ENCODE data around the gene SNN. TPM values are rescaled to one million over a fixed set of nuclear protein-coding genes. Genes with fewer than 3 reads are reported as not detected.

Gene SNN
- total and polyA plus RNA-seq, 5 donors from 2014 or later: 14.5 to 31.2 (median 24.9) TPM

GRCh38 chr16:11705311-11706025, 37.2 kb downstream of the SNN start:
- peak overlapping the region in 2 of 3 donors; percentile 9 to 11 for H3K27ac Mint-ChIP-seq
- Histone ChIP-seq H3K27ac (ENCODE audit: insufficient read depth, low read length, poor library complexity, severe bottlenecking) (no peak overlapping the region), H3K4me1 (ENCODE audit: control insufficient read depth, insufficient read depth, low read length, poor library complexity, severe bottlenecking) (no peaks in the 10 kb centered on the region), H3K9me3 (ENCODE audit: control insufficient read depth in 2 of 2, low read length in 2 of 2) (no peaks in the 10 kb centered on the region), H3K36me3 (ENCODE audit: control insufficient read depth, insufficient read depth, low read length) (peaks cover 39% of the 10 kb centered on the region), H3K27me3 (ENCODE audit: control insufficient read depth, insufficient read depth, low read length) (no peaks in the 10 kb centered on the region), H3K4me3 (ENCODE audit: low read depth, low read length) (no peak overlapping the region)
- ATAC-seq (ENCODE audit: low read depth in 2 of 2) (no peak), DNase-seq (no peak)
- peaks cover 46% of the 10 kb centered on the region for H3K36me3 Mint-ChIP-seq
- peaks cover 25 to 48% (median 40%) of the 10 kb centered on the region in 4 donors for H3K4me1 Mint-ChIP-seq
- peaks cover 0 to 2% (median 0%) of the 10 kb centered on the region in 7 donors for H3K9me3 Mint-ChIP-seq
- no peaks in the 10 kb centered on the region for H3K27me3 Mint-ChIP-seq
- no peak overlapping the region for H3K4me3 Mint-ChIP-seq

GRCh38 chr16:11706180-11706742, 38.0 kb downstream of the SNN start:
- Histone ChIP-seq H3K27me3 (ENCODE audit: control insufficient read depth, insufficient read depth, low read length) (no peaks in the 10 kb centered on the region), H3K36me3 (ENCODE audit: control insufficient read depth, insufficient read depth, low read length) (peaks cover 46% of the 10 kb centered on the region), H3K9me3 (ENCODE audit: control insufficient read depth in 2 of 2, low read length in 2 of 2) (no peaks in the 10 kb centered on the region), H3K4me1 (ENCODE audit: control insufficient read depth, insufficient read depth, low read length, poor library complexity, severe bottlenecking) (no peaks in the 10 kb centered on the region), H3K27ac (ENCODE audit: insufficient read depth, low read length, poor library complexity, severe bottlenecking) (no peak overlapping the region), H3K4me3 (ENCODE audit: low read depth, low read length) (no peak overlapping the region)
- no peak for ATAC-seq (ENCODE audit: low read depth in 2 of 2)
- Mint-ChIP-seq H3K4me3 (no peak overlapping the region), H3K4me1 (peaks cover 21 to 44% (median 37%) of the 10 kb centered on the region in 4 donors), H3K27me3 (no peaks in the 10 kb centered on the region), H3K36me3 (peaks cover 46% of the 10 kb centered on the region), H3K9me3 (peaks cover 0 to 2% (median 0%) of the 10 kb centered on the region in 7 donors), H3K27ac (peak overlapping the region in 2 of 3 donors; percentile 8 to 11)
- no peak for DNase-seq

DNA sequence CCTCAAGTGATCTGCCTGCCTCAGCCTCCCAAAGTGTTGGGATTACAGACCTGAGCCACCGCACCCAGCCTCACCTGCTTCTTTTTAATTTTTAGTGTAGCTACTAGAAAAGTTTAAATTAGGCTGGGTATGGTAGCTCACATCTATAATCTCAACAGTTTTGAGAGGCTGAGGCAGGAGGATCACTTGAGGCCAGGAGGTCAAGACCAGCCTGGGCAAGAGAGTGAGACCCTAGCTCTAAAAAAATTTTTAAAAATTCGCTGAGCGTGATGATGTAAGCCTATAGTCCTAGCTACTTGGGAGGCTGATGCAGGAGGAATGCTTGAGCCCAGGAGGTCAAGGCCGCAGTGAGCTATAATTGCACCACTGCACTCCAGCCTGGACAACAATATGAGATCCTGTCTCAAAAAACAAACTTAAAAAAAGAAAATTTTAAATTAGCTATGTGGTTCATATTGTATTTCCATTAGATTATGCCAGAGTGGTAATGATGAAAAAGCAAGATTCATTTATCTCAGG, 39.5 kb downstream of the SNN start:
- DNase-seq: no peak
- H3K4me3 Mint-ChIP-seq: no peak overlapping the region
- no peak for ATAC-seq (ENCODE audit: low read depth in 2 of 2)
- no peaks in the 10 kb centered on the region for H3K9me3 ChIP-seq (ENCODE audit: control insufficient read depth in 2 of 2, low read length in 2 of 2)
- no peaks in the 10 kb centered on the region for H3K27me3 Mint-ChIP-seq
- H3K27ac ChIP-seq (ENCODE audit: insufficient read depth, low read length, poor library complexity, severe bottlenecking): no peak overlapping the region
- H3K36me3 ChIP-seq (ENCODE audit: control insufficient read depth, insufficient read depth, low read length): peaks cover 47% of the 10 kb centered on the region
- no peaks in the 10 kb centered on the region for H3K4me1 ChIP-seq (ENCODE audit: control insufficient read depth, insufficient read depth, low read length, poor library complexity, severe bottlenecking)
- peaks cover 17 to 44% (median 33%) of the 10 kb centered on the region in 4 donors for H3K4me1 Mint-ChIP-seq
- H3K4me3 ChIP-seq (ENCODE audit: low read depth, low read length): no peak overlapping the region
- H3K36me3 Mint-ChIP-seq: peaks cover 44% of the 10 kb centered on the region
- H3K27ac Mint-ChIP-seq: no peak overlapping the region
- H3K9me3 Mint-ChIP-seq: peaks cover 0 to 2% (median 0%) of the 10 kb centered on the region in 7 donors
- H3K27me3 ChIP-seq (ENCODE audit: control insufficient read depth, insufficient read depth, low read length): no peaks in the 10 kb centered on the region

GRCh38 chr16:11708421-11708820, 40.2 kb downstream of the SNN start:
- no peak for ATAC-seq (ENCODE audit: low read depth in 2 of 2)
- no peak for DNase-seq
- Mint-ChIP-seq H3K27me3 (no peaks in the 10 kb centered on the region), H3K4me3 (no peak overlapping the region), H3K9me3 (no peaks in the 10 kb centered on the region), H3K36me3 (peaks cover 37% of the 10 kb centered on the region), H3K4me1 (peaks cover 17 to 37% (median 27%) of the 10 kb centered on the region in 4 donors), H3K27ac (peak overlapping the region in 1 of 3 donors; percentile 77)
- H3K27me3 ChIP-seq (ENCODE audit: control insufficient read depth, insufficient read depth, low read length): no peaks in the 10 kb centered on the region
- no peaks in the 10 kb centered on the region for H3K9me3 ChIP-seq (ENCODE audit: control insufficient read depth in 2 of 2, low read length in 2 of 2)
- no peaks in the 10 kb centered on the region for H3K4me1 ChIP-seq (ENCODE audit: control insufficient read depth, insufficient read depth, low read length, poor library complexity, severe bottlenecking)
- no peak overlapping the region for H3K27ac ChIP-seq (ENCODE audit: insufficient read depth, low read length, poor library complexity, severe bottlenecking)
- H3K4me3 ChIP-seq (ENCODE audit: low read depth, low read length): no peak overlapping the region
- peaks cover 52% of the 10 kb centered on the region for H3K36me3 ChIP-seq (ENCODE audit: control insufficient read depth, insufficient read depth, low read length)

DNA sequence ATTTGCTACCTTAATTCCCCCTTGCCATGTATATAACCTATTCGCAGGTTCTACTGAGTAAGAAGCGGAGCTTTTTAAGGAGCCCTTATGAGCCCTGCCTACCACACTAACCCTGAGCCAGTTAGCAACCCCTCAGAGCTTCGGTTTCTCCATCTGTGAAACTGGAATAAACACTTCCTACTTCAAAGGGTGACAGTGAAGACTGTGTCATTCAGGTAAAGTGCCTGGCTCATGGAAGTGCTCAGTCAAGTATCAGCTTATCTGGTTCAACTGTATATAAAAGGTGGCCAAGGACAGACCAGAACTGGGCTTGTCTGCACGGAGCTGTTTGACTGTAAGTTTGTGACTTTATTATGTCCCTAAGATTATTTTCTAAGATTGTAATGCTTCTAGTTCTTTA, 43.4 kb downstream of the SNN start:
- peaks cover 38% of the 10 kb centered on the region for H3K36me3 Mint-ChIP-seq
- Histone ChIP-seq H3K27me3 (ENCODE audit: control insufficient read depth, insufficient read depth, low read length) (no peaks in the 10 kb centered on the region), H3K27ac (ENCODE audit: insufficient read depth, low read length, poor library complexity, severe bottlenecking) (no peak overlapping the region), H3K9me3 (ENCODE audit: control insufficient read depth in 2 of 2, low read length in 2 of 2) (no peaks in the 10 kb centered on the region), H3K4me1 (ENCODE audit: control insufficient read depth, insufficient read depth, low read length, poor library complexity, severe bottlenecking) (no peaks in the 10 kb centered on the region), H3K4me3 (ENCODE audit: low read depth, low read length) (no peak overlapping the region), H3K36me3 (ENCODE audit: control insufficient read depth, insufficient read depth, low read length) (peaks cover 56% of the 10 kb centered on the region)
- peaks cover 17 to 25% (median 18%) of the 10 kb centered on the region in 4 donors for H3K4me1 Mint-ChIP-seq
- H3K27me3 Mint-ChIP-seq: peaks cover 4% of the 10 kb centered on the region
- no peaks in the 10 kb centered on the region for H3K9me3 Mint-ChIP-seq
- no peak overlapping the region for H3K4me3 Mint-ChIP-seq
- no peak for DNase-seq
- peak overlapping the region in 2 of 3 donors; percentile 80 to 85 for H3K27ac Mint-ChIP-seq
- ATAC-seq (ENCODE audit: low read depth in 2 of 2): no peak

DNA sequence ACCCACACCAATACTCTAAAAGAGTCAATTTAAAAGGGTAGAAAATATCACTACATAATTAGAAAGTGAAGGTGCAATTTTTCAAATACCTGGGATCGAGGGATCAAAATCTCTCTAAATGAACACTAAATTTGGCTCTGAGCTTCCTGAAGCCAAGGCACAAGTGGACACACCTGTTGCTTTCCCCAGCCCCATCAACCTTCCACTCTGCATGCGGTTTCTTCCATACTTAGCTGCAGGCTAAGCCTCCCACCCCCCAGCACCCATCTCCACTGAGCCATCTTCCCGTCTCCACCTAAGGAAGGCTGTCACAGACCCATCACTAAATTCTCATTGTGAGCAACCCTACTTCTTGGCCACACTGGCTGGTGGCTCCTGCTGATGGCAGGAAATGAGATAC, 43.9 kb downstream of the SNN start:
- Mint-ChIP-seq H3K27me3 (peaks cover 4% of the 10 kb centered on the region), H3K36me3 (peaks cover 40% of the 10 kb centered on the region), H3K9me3 (no peaks in the 10 kb centered on the region), H3K4me3 (no peak overlapping the region), H3K4me1 (peaks cover 18 to 28% (median 21%) of the 10 kb centered on the region in 4 donors), H3K27ac (peak overlapping the region in 1 of 3 donors; percentile 53)
- no peaks in the 10 kb centered on the region for H3K4me1 ChIP-seq (ENCODE audit: control insufficient read depth, insufficient read depth, low read length, poor library complexity, severe bottlenecking)
- peaks cover 58% of the 10 kb centered on the region for H3K36me3 ChIP-seq (ENCODE audit: control insufficient read depth, insufficient read depth, low read length)
- DNase-seq (no peak), ATAC-seq (ENCODE audit: low read depth in 2 of 2) (no peak)
- H3K27ac ChIP-seq (ENCODE audit: insufficient read depth, low read length, poor library complexity, severe bottlenecking): no peak overlapping the region
- no peaks in the 10 kb centered on the region for H3K9me3 ChIP-seq (ENCODE audit: control insufficient read depth in 2 of 2, low read length in 2 of 2)
- H3K4me3 ChIP-seq (ENCODE audit: low read depth, low read length): no peak overlapping the region
- H3K27me3 ChIP-seq (ENCODE audit: control insufficient read depth, insufficient read depth, low read length): no peaks in the 10 kb centered on the region

DNA sequence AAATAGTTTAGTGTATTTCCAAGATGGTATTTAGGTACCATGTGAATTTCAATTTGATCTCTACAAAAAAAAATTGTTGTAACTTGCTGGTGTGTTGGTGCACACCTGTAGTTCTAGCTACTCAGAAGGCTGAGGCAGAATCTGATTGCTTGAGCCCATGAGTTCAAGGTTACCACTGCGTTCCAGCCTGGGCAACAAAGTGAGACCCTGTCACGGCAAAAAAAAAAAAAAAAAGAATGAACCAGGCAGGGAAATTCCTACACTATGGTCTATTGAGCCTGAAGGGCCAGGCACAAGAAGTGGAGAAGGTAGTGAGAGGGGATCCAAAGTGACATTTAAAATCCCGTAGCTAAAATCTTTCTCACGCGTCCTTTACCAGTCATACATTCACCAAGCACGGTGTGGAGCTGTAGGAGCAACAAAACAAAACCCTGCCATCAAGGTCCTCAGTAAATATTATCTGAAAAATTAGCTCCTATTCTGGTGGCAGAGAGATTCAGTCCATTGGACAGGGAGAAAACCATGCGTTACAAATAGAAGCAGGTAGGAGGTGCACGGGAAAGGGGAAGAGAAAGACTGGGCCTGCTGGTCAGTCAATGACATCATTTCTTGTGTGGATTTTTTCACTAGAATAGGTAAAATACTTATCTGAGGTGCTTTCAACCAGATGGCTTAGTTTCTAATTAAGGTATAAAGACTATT, 47.1 kb downstream of the SNN start:
- Histone ChIP-seq H3K4me1 (ENCODE audit: control insufficient read depth, insufficient read depth, low read length, poor library complexity, severe bottlenecking) (no peaks in the 10 kb centered on the region), H3K9me3 (ENCODE audit: control insufficient read depth in 2 of 2, low read length in 2 of 2) (no peaks in the 10 kb centered on the region), H3K4me3 (ENCODE audit: low read depth, low read length) (no peak overlapping the region), H3K27ac (ENCODE audit: insufficient read depth, low read length, poor library complexity, severe bottlenecking) (no peak overlapping the region), H3K27me3 (ENCODE audit: control insufficient read depth, insufficient read depth, low read length) (no peaks in the 10 kb centered on the region), H3K36me3 (ENCODE audit: control insufficient read depth, insufficient read depth, low read length) (peaks cover 63% of the 10 kb centered on the region)
- Mint-ChIP-seq H3K36me3 (peaks cover 34% of the 10 kb centered on the region), H3K27ac (peak overlapping the region; percentile 52 to 75 (median 72)), H3K27me3 (peaks cover 4% of the 10 kb centered on the region), H3K4me1 (peaks cover 30 to 43% (median 34%) of the 10 kb centered on the region in 4 donors), H3K9me3 (no peaks in the 10 kb centered on the region), H3K4me3 (no peak overlapping the region)
- ATAC-seq (ENCODE audit: low read depth in 2 of 2): no peak
- DNase-seq: no peak
